Loucy (cell line): ENCODE results near the gene SLC35F3.

Experiments used
- H2AFZ ChIP-seq: fragments of 200-600 bp; sonication (generic); 2 replicates; pipeline ENCODE4 v1.6.0; 2016; ENCODE audit warnings: antibody characterized with exemption, mild to moderate bottlenecking, low read length, moderate library complexity
- H3F3A ChIP-seq: fragments of 200-600 bp; 2 replicates; pipeline ENCODE4 v1.6.0; 2016; ENCODE audit warnings: antibody characterized with exemption, low read depth, mild to moderate bottlenecking
- H3K27me3 ChIP-seq: fragments of 200-600 bp; sonication (generic); 2 replicates; pipeline ENCODE4 v1.6.1; 2014; ENCODE audit warnings: low read length, mild to moderate bottlenecking; ENCODE audit not compliant: insufficient read depth, poor library complexity, severe bottlenecking
- H3K36me3 ChIP-seq: fragments of 200-600 bp; sonication (generic); 2 replicates; pipeline ENCODE4 v1.6.1; 2016; ENCODE audit warnings: low read length; ENCODE audit not compliant: insufficient read depth
- H3K4me1 ChIP-seq: fragments of 200-600 bp; sonication (generic); 2 replicates; pipeline ENCODE4 v1.5.1; 2014; ENCODE audit warnings: low read length, mild to moderate bottlenecking; ENCODE audit not compliant: insufficient read depth, poor library complexity, severe bottlenecking
- H3K4me2 ChIP-seq: fragments of 200-600 bp; sonication (generic); 2 replicates; pipeline ENCODE4 v1.6.0; 2014; ENCODE audit warnings: antibody characterized with exemption, low read length, low read depth, mild to moderate bottlenecking; ENCODE audit not compliant: poor library complexity, severe bottlenecking
- H3K4me3 ChIP-seq: fragments of 200-600 bp; sonication (generic); 2 replicates; pipeline ENCODE4 v1.5.1; 2014; ENCODE audit warnings: low read length, mild to moderate bottlenecking, mixed read lengths; ENCODE audit not compliant: poor library complexity, severe bottlenecking
- H3K79me2 ChIP-seq: fragments of 200-600 bp; sonication (generic); 2 replicates; pipeline ENCODE4 v1.6.1; 2014; ENCODE audit warnings: low read length; ENCODE audit not compliant: insufficient read depth
- H3K9ac ChIP-seq: fragments of 200-600 bp; sonication (generic); 2 replicates; pipeline ENCODE4 v1.6.0; 2014; ENCODE audit warnings: mild to moderate bottlenecking, low read depth, low read length, moderate library complexity; ENCODE audit not compliant: poor library complexity, severe bottlenecking
- H3K9me2 ChIP-seq: fragments of 200-600 bp; sonication (generic); replicated peaks from 2 replicates; pipeline ENCODE4 v1.6.1; 2016; ENCODE audit warnings: low read depth, low read length, mixed read lengths
- H3K9me3 ChIP-seq: fragments of 200-600 bp; sonication (generic); 2 replicates; pipeline ENCODE4 v1.6.1; 2014; ENCODE audit warnings: mild to moderate bottlenecking, antibody characterized with exemption, low read length, low read depth; ENCODE audit not compliant: insufficient read depth
- H4K20me1 ChIP-seq: fragments of 200-600 bp; sonication (generic); 2 replicates; pipeline ENCODE4 v1.6.0; 2014; ENCODE audit warnings: antibody characterized with exemption, low read length, mild to moderate bottlenecking; ENCODE audit not compliant: insufficient read depth, poor library complexity, severe bottlenecking
- CTCF ChIP-seq: fragments of 200-600 bp; sonication (generic); conservative IDR thresholded peaks from 2 replicates; pipeline ENCODE4 v1.5.1; 2014; ENCODE audit warnings: mild to moderate bottlenecking, antibody characterized with exemption, low read length
- EZH2phosphoT487 ChIP-seq: fragments of 200-600 bp; IDR thresholded peaks from 2 replicates; pipeline ENCODE4 v1.6.1; 2018; ENCODE audit warnings: antibody characterized with exemption, mild to moderate bottlenecking, moderate library complexity, borderline replicate concordance

Gene SLC35F3

GRCh38 chr1:234091065-234091401 lies 186.6 kb downstream of the SLC35F3 start:
- Histone ChIP-seq H3K9me2 (no peaks in the 10 kb centered on the region), H3K27me3 (no peaks in the 10 kb centered on the region), H3K4me2 (no peak overlapping the region), H3K9me3 (no peaks in the 10 kb centered on the region), H3K36me3 (no peaks in the 10 kb centered on the region), H3F3A (no peaks in the 10 kb centered on the region), H3K4me3 (no peak overlapping the region), H3K79me2 (no peaks in the 10 kb centered on the region), H2AFZ (no peak overlapping the region), H3K9ac (no peak overlapping the region), H4K20me1 (no peaks in the 10 kb centered on the region), H3K4me1 (no peaks in the 10 kb centered on the region)
- TF ChIP-seq EZH2phosphoT487 (no peak), CTCF (no peak)

- no peaks in the 10 kb centered on the region for H3K9me3 ChIP-seq
- no peaks in the 10 kb centered on the region for H3K79me2 ChIP-seq
- no peak overlapping the region for H3K4me3 ChIP-seq
- TF ChIP-seq EZH2phosphoT487 (no peak), CTCF (no peak)
- no peaks in the 10 kb centered on the region for H3K36me3 ChIP-seq
- H2AFZ ChIP-seq: no peak overlapping the region
- no peaks in the 10 kb centered on the region for H3K27me3 ChIP-seq
- H3K4me1 ChIP-seq: no peaks in the 10 kb centered on the region
- no peak overlapping the region for H3K9ac ChIP-seq
- no peaks in the 10 kb centered on the region for H4K20me1 ChIP-seq
- H3F3A ChIP-seq: no peaks in the 10 kb centered on the region
- no peaks in the 10 kb centered on the region for H3K9me2 ChIP-seq
- H3K4me2 ChIP-seq: no peak overlapping the region
These were observed 187.4 kb downstream of the SLC35F3 start for GRCh38 chr1:234091876-234092275.

- no peaks in the 10 kb centered on the region for H3K4me1 ChIP-seq
- no peaks in the 10 kb centered on the region for H3K36me3 ChIP-seq
- no peak overlapping the region for H3K4me3 ChIP-seq
- H3K79me2 ChIP-seq: no peaks in the 10 kb centered on the region
- H3K27me3 ChIP-seq: no peaks in the 10 kb centered on the region
- no peak for TF ChIP-seq CTCF
- TF ChIP-seq EZH2phosphoT487: no peak
- no peaks in the 10 kb centered on the region for H4K20me1 ChIP-seq
- H3F3A ChIP-seq: no peaks in the 10 kb centered on the region
- no peak overlapping the region for H3K9ac ChIP-seq
- H2AFZ ChIP-seq: no peak overlapping the region
- H3K9me2 ChIP-seq: no peaks in the 10 kb centered on the region
- H3K4me2 ChIP-seq: no peak overlapping the region
- no peaks in the 10 kb centered on the region for H3K9me3 ChIP-seq
These were observed 188.6 kb downstream of the SLC35F3 start for GRCh38 chr1:234093107-234093506.
